OCI-LY3 (cell line): ENCODE measurements around the gene CHIT1.

Experiments
- H2AFZ ChIP-seq: fragments of 200-600, 300-600 bp; shearing (Covaris generic); 2 replicates; pipeline ENCODE4 v1.6.0; 2014; ENCODE audit warnings: antibody characterized with exemption, low read depth, low read length
- H3K27ac ChIP-seq: fragments of 200-600, 300-600 bp; sonication (generic); 2 replicates; pipeline ENCODE4 v1.5.1; 2014; ENCODE audit warnings: mild to moderate bottlenecking, low read length, moderate library complexity, mixed read lengths
- H3K27me3 ChIP-seq: fragments of 200-600, 300-600 bp; sonication (generic); 2 replicates; pipeline ENCODE4 v1.6.1; 2014; ENCODE audit warnings: low read depth, low read length, mixed read lengths
- H3K36me3 ChIP-seq: fragments of 200-600, 300-600 bp; sonication (generic); replicated peaks from 2 replicates; pipeline ENCODE3; 2014; ENCODE audit warnings: low read depth, low read length, mixed read lengths
- H3K4me1 ChIP-seq: fragments of 300-600, 200-600 bp; sonication (generic); 2 replicates; pipeline ENCODE4 v1.6.1; 2014; ENCODE audit warnings: low read length, mixed read lengths
- H3K4me2 ChIP-seq: fragments of 200-600, 300-600 bp; sonication (generic); 2 replicates; pipeline ENCODE4 v1.6.1; 2014; ENCODE audit warnings: low read length, mixed read lengths
- H3K4me3 ChIP-seq: fragments of 300-600, 200-600 bp; sonication (generic); 2 replicates; pipeline ENCODE4 v1.5.1; 2014; ENCODE audit warnings: antibody characterized with exemption, mild to moderate bottlenecking, low read length, moderate library complexity
- H3K79me2 ChIP-seq: fragments of 300-600, 200-600 bp; shearing (Covaris generic); 2 replicates; pipeline ENCODE4 v1.6.1; 2014; ENCODE audit warnings: mild to moderate bottlenecking, low read length, mixed read lengths
- H3K9ac ChIP-seq: fragments of 300-600, 200-600 bp; shearing (Covaris generic); 2 replicates; pipeline ENCODE4 v1.6.0; 2014; ENCODE audit warnings: mild to moderate bottlenecking, low read length, moderate library complexity
- H3K9me3 ChIP-seq: fragments of 200-600, 300-600 bp; shearing (Covaris generic); 2 replicates; pipeline ENCODE4 v1.6.1; 2014; ENCODE audit warnings: low read length, mixed read lengths; ENCODE audit not compliant: insufficient read depth
- H4K20me1 ChIP-seq: fragments of 200-600, 300-600 bp; sonication (generic); 2 replicates; pipeline ENCODE4 v1.6.1; 2016; ENCODE audit warnings: low read length, mixed read lengths; ENCODE audit not compliant: insufficient read depth
- CTCF ChIP-seq: fragments of 200-600, 300-600 bp; sonication (generic); IDR thresholded peaks from 2 replicates; pipeline ENCODE4 v1.5.1; 2014; ENCODE audit warnings: antibody characterized with exemption, low read length, low read depth
- EZH2phosphoT487 ChIP-seq: fragments of 200-600 bp; shearing (Covaris generic); IDR thresholded peaks from 2 replicates; pipeline ENCODE4 v1.6.1; 2018; ENCODE audit warnings: antibody characterized with exemption, mixed run types, low read depth

Gene CHIT1

GRCh38 chr1:203228670-203229069 is 803 bp downstream of the CHIT1 start:
- no peaks in the 10 kb centered on the region for H3K9me3 ChIP-seq
- no peaks in the 10 kb centered on the region for H4K20me1 ChIP-seq
- no peaks in the 10 kb centered on the region for H3K4me1 ChIP-seq
- H3K4me3 ChIP-seq = no peak overlapping the region
- no peak overlapping the region for H3K27ac ChIP-seq
- H2AFZ ChIP-seq = no peak overlapping the region
- peaks cover 68% of the 10 kb centered on the region for H3K27me3 ChIP-seq
- no peaks in the 10 kb centered on the region for H3K79me2 ChIP-seq
- no peaks in the 10 kb centered on the region for H3K36me3 ChIP-seq
- H3K9ac ChIP-seq = no peak overlapping the region
- TF ChIP-seq EZH2phosphoT487 (no peak), CTCF (no peak)
- no peak overlapping the region for H3K4me2 ChIP-seq

- no peak overlapping the region for H2AFZ ChIP-seq
- H3K27me3 ChIP-seq = peaks cover 65% of the 10 kb centered on the region
- H3K4me2 ChIP-seq = no peak overlapping the region
- H3K79me2 ChIP-seq = no peaks in the 10 kb centered on the region
- no peak overlapping the region for H3K27ac ChIP-seq
- H4K20me1 ChIP-seq = no peaks in the 10 kb centered on the region
- no peaks in the 10 kb centered on the region for H3K4me1 ChIP-seq
- H3K4me3 ChIP-seq = no peak overlapping the region
- TF ChIP-seq EZH2phosphoT487 (no peak), CTCF (no peak)
- H3K9ac ChIP-seq = no peak overlapping the region
- H3K36me3 ChIP-seq = no peaks in the 10 kb centered on the region
- no peaks in the 10 kb centered on the region for H3K9me3 ChIP-seq
Observed at GRCh38 chr1:203227371-203228083, 1.9 kb downstream of the CHIT1 start.

- H3K4me2 ChIP-seq = no peak overlapping the region
- peaks cover 58% of the 10 kb centered on the region for H3K27me3 ChIP-seq
- H3K27ac ChIP-seq = no peak overlapping the region
- no peaks in the 10 kb centered on the region for H3K4me1 ChIP-seq
- no peaks in the 10 kb centered on the region for H3K36me3 ChIP-seq
- H3K4me3 ChIP-seq = no peak overlapping the region
- H2AFZ ChIP-seq = no peak overlapping the region
- H4K20me1 ChIP-seq = no peaks in the 10 kb centered on the region
- TF ChIP-seq EZH2phosphoT487 = no peak
- no peak for TF ChIP-seq CTCF
- H3K9me3 ChIP-seq = no peaks in the 10 kb centered on the region
- H3K79me2 ChIP-seq = no peaks in the 10 kb centered on the region
- H3K9ac ChIP-seq = no peak overlapping the region
Observed at GRCh38 chr1:203225071-203225470, 4.4 kb downstream of the CHIT1 start.

- Histone ChIP-seq H3K4me1 (no peaks in the 10 kb centered on the region), H3K36me3 (no peaks in the 10 kb centered on the region), H3K4me2 (no peak overlapping the region), H3K27me3 (peaks cover 70% of the 10 kb centered on the region), H4K20me1 (no peaks in the 10 kb centered on the region), H3K4me3 (no peak overlapping the region), H3K9me3 (no peaks in the 10 kb centered on the region), H3K9ac (no peak overlapping the region), H2AFZ (no peak overlapping the region), H3K27ac (no peak overlapping the region), H3K79me2 (no peaks in the 10 kb centered on the region)
- TF ChIP-seq CTCF (no peak), EZH2phosphoT487 (no peak)
Observed at GRCh38 chr1:203223012-203223775, 6.3 kb downstream of the CHIT1 start.
